SK-N-SH treated with all-trans-retinoic acid at 6 μM for 48 hours (cell line): ENCODE data around the gene MMP21.

ENCODE experiments used
- ATAC-seq: fragments of 200-7000 bp; cut with Tn5 transposase; 3 replicates; pipeline ENCODE4 v1.9.1; 2020; ENCODE audit warnings: mild to moderate bottlenecking, moderate library complexity
- CREB5 ChIP-seq: fragments of 250-450 bp; sonication (Bioruptor Pico); IDR thresholded peaks from 2 replicates; pipeline ENCODE4 v1.5.1; 2020; ENCODE audit warnings: low read depth, mild to moderate bottlenecking, moderate library complexity
- CSDC2 ChIP-seq: fragments of 250-450 bp; sonication (Bioruptor Pico); IDR thresholded peaks from 2 replicates; pipeline ENCODE4 v1.5.0; 2020; ENCODE audit warnings: mild to moderate bottlenecking, moderate library complexity
- ESRRG ChIP-seq: fragments of 250-450 bp; sonication (Bioruptor Pico); IDR thresholded peaks from 2 replicates; pipeline ENCODE4 v1.6.1; 2021; ENCODE audit warnings: mild to moderate bottlenecking
- GLIS3 ChIP-seq: fragments of 250-450 bp; sonication (Bioruptor Pico); IDR thresholded peaks from 2 replicates; pipeline ENCODE4 v1.5.0; 2020; ENCODE audit warnings: mild to moderate bottlenecking, moderate library complexity
- ISL1 ChIP-seq: fragments of 250-450 bp; sonication (Bioruptor Pico); IDR thresholded peaks from 2 replicates; pipeline ENCODE4 v2.1.2; 2022; ENCODE audit warnings: mild to moderate bottlenecking, moderate library complexity
- OSR1 ChIP-seq: fragments of 250-450 bp; sonication (Bioruptor Pico); IDR thresholded peaks from 2 replicates; pipeline ENCODE4 v1.8.0; 2022; ENCODE audit warnings: moderate library complexity, mild to moderate bottlenecking, inconsistent platforms
- PATZ1 ChIP-seq: fragments of 250-450 bp; sonication (Bioruptor Pico); IDR thresholded peaks from 2 replicates; pipeline ENCODE4 v1.8.0; 2020; ENCODE audit warnings: mild to moderate bottlenecking, moderate library complexity, borderline replicate concordance
- POU6F1 ChIP-seq: fragments of 250-450 bp; sonication (Bioruptor Pico); IDR thresholded peaks from 2 replicates; pipeline ENCODE4 v1.8.0; 2021; ENCODE audit warnings: low read depth, mild to moderate bottlenecking, moderate library complexity, borderline replicate concordance
- PPARA ChIP-seq: fragments of 250-450 bp; sonication (Bioruptor Pico); IDR thresholded peaks from 2 replicates; pipeline ENCODE4 v1.5.0; 2020; ENCODE audit warnings: mild to moderate bottlenecking, borderline replicate concordance
- RARB ChIP-seq: fragments of 250-450 bp; sonication (Bioruptor Pico); IDR thresholded peaks from 2 replicates; pipeline ENCODE4 v1.8.0; 2021; ENCODE audit warnings: mild to moderate bottlenecking, moderate library complexity
- SNAI2 ChIP-seq: fragments of 250-450 bp; sonication (Bioruptor Pico); IDR thresholded peaks from 2 replicates; pipeline ENCODE4 v1.5.0; 2020; ENCODE audit warnings: mild to moderate bottlenecking, moderate library complexity
- TCF4 ChIP-seq: fragments of 250-450 bp; sonication (Bioruptor Pico); IDR thresholded peaks from 2 replicates; pipeline ENCODE4 v1.8.0; 2021; ENCODE audit warnings: mild to moderate bottlenecking, moderate library complexity, borderline replicate concordance
- TOX ChIP-seq: fragments of 250-450 bp; sonication (Bioruptor Pico); IDR thresholded peaks from 2 replicates; pipeline ENCODE4 v1.8.0; 2021; ENCODE audit warnings: mild to moderate bottlenecking, moderate library complexity, borderline replicate concordance
- ZC3H10 ChIP-seq: fragments of 250-450 bp; sonication (Bioruptor Pico); IDR thresholded peaks from 2 replicates; pipeline ENCODE4 v1.5.1; 2021; ENCODE audit warnings: mild to moderate bottlenecking, moderate library complexity
- ZFP3 ChIP-seq: fragments of 250-450 bp; sonication (Bioruptor Pico); IDR thresholded peaks from 2 replicates; pipeline ENCODE4 v1.5.0; 2020; ENCODE audit warnings: mild to moderate bottlenecking, moderate library complexity
- ZFP30 ChIP-seq: fragments of 450-650 bp; formaldehyde crosslinking; IDR thresholded peaks from 2 replicates; pipeline ENCODE4 v1.5.0; 2022; ENCODE audit warnings: mild to moderate bottlenecking, moderate library complexity
- ZNF565 ChIP-seq: fragments of 450-650 bp; formaldehyde crosslinking; conservative IDR thresholded peaks from 2 replicates; pipeline ENCODE4 v1.5.0; 2020; ENCODE audit warnings: low read depth, mild to moderate bottlenecking, moderate library complexity
- ZNF8 ChIP-seq: fragments of 450-650 bp; formaldehyde crosslinking; IDR thresholded peaks from 2 replicates; pipeline ENCODE4 v1.5.0; 2020; ENCODE audit warnings: mild to moderate bottlenecking, moderate library complexity
- TF ChIP-seq, protein P1 (sequence below): fragments of 250-450 bp; sonication (Bioruptor Pico); IDR thresholded peaks from 2 replicates; pipeline ENCODE4 v1.5.1; 2021; ENCODE audit warnings: mild to moderate bottlenecking, moderate library complexity

The MMP21 gene

GRCh38 chr10:125766511-125766910 is 9.1 kb downstream of the MMP21 start:
- TF ChIP-seq OSR1 (CRISPR knock-in tag), result no peak
- no peak for TF ChIP-seq ISL1 (CRISPR knock-in tag)
- TF ChIP-seq CSDC2 (CRISPR knock-in tag), result no peak
- TF ChIP-seq ZFP3 (CRISPR knock-in tag), result no peak
- no peak for TF ChIP-seq ZC3H10 (CRISPR knock-in tag)
- no peak for TF ChIP-seq RARB (CRISPR knock-in tag)
- no peak for TF ChIP-seq CREB5 (CRISPR knock-in tag)
- TF ChIP-seq POU6F1 (CRISPR knock-in tag), result no peak
- no peak for TF ChIP-seq ESRRG (CRISPR knock-in tag)
- no peak for TF ChIP-seq SNAI2 (CRISPR knock-in tag)
- TF ChIP-seq PATZ1, result no peak
- no peak for TF ChIP-seq PPARA (CRISPR knock-in tag)
- no peak for ATAC-seq

DNA sequence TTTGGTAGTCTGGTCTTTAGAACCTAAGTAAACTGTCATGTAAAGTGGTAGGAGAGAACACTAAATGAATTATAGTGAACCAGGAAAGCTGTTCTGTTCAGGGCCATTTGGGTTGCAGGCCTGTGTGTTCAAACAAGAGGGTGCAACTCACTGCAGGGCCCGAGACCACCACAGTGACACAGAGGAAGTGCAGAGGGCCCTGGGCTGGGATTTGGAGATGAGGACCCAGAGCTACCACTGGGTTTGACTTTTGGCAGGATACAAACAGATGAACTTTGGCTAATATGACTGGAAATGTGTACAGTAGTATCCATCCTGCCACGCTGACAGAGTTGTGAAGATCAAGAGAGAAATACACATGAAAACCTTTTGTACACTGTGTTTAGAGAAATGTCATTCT is 9.8 kb downstream of the MMP21 start:
- no peak for TF ChIP-seq SNAI2 (CRISPR knock-in tag)
- no peak for TF ChIP-seq POU6F1 (CRISPR knock-in tag)
- TF ChIP-seq ZFP3 (CRISPR knock-in tag), result no peak
- TF ChIP-seq ISL1 (CRISPR knock-in tag), result no peak
- no peak for TF ChIP-seq CSDC2 (CRISPR knock-in tag)
- TF ChIP-seq PATZ1, result no peak
- no peak for TF ChIP-seq ZNF8 (CRISPR knock-in tag)
- TF ChIP-seq, all 23 proteins: peak for 0
- no peak for ATAC-seq

- TF ChIP-seq ZNF565 (CRISPR knock-in tag), result no peak
- TF ChIP-seq SNAI2 (CRISPR knock-in tag), result no peak
- TF ChIP-seq ZFP3 (CRISPR knock-in tag), result no peak
- no peak for TF ChIP-seq OSR1 (CRISPR knock-in tag)
- TF ChIP-seq GLIS3, result no peak
- no peak for TF ChIP-seq PPARA (CRISPR knock-in tag)
- ATAC-seq, result no peak
Observed at GRCh38 chr10:125762692-125763648, 12.7 kb downstream of the MMP21 start.

GRCh38 chr10:125761961-125762360 is 13.7 kb downstream of the MMP21 start:
- ATAC-seq, result no peak
- TF ChIP-seq RARB (CRISPR knock-in tag) (no peak), ZC3H10 (CRISPR knock-in tag) (no peak), ZFP3 (CRISPR knock-in tag) (no peak), TOX (CRISPR knock-in tag) (no peak), ISL1 (CRISPR knock-in tag) (no peak), SNAI2 (CRISPR knock-in tag) (no peak), PATZ1 (no peak), PPARA (CRISPR knock-in tag) (no peak), TCF4 (CRISPR knock-in tag) (no peak), ZFP30 (CRISPR knock-in tag) (no peak), CREB5 (CRISPR knock-in tag) (no peak), CSDC2 (CRISPR knock-in tag) (no peak)
- TF ChIP-seq, protein P1, sequence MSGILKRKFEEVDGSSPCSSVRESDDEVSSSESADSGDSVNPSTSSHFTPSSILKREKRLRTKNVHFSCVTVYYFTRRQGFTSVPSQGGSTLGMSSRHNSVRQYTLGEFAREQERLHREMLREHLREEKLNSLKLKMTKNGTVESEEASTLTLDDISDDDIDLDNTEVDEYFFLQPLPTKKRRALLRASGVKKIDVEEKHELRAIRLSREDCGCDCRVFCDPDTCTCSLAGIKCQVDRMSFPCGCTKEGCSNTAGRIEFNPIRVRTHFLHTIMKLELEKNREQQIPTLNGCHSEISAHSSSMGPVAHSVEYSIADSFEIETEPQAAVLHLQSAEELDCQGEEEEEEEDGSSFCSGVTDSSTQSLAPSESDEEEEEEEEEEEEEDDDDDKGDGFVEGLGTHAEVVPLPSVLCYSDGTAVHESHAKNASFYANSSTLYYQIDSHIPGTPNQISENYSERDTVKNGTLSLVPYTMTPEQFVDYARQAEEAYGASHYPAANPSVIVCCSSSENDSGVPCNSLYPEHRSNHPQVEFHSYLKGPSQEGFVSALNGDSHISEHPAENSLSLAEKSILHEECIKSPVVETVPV, result no peak
